ENCODE data around the gene TIGD3. TPM values are rescaled to one million over a fixed set of nuclear protein-coding genes. Genes with fewer than 3 reads are reported as not detected.
A peak's percentile ranks its signal among the peaks of the same experiment; 100 is the strongest.

Gene TIGD3
- polyA plus RNA-seq, 3 donors from 2014 or later: 0.90 to 1.2 (median 0.90) TPM

DNA sequence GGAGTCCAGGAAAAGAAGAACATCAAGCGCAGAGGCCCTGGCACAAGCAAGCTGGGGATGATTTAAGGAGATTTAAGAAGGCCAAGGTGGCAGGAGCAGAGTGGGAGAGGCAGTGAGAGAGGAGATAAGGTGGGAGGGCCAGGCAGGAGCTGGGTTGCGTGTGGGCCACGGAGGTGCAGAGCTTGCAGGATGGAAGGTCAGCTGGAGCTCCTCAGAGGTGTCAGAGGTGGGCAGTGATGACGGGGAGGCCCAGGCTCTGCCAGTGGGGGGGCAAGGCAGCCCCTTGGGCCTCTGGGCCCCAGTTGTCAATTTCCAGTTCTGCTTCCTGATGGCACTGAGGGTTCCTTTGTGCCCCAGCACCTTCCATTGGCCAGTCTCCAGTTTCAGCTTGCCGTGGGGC, 38.3 kb downstream of the TIGD3 start:
- H3K4me1 Mint-ChIP-seq: peaks cover 33 to 35% of the 10 kb centered on the region in 2 donors
- H3K4me3 Mint-ChIP-seq: no peak overlapping the region
- no peaks in the 10 kb centered on the region for H3K9me3 Mint-ChIP-seq
- H3K36me3 Mint-ChIP-seq: peaks cover 5 to 11% (median 5%) of the 10 kb centered on the region in 3 donors
- peak overlapping the region in 2 of 6 donors; percentile 26 to 30 for H3K27ac Mint-ChIP-seq
- H3K27me3 Mint-ChIP-seq (ENCODE audit: low read depth in 3 of 3): no peaks in the 10 kb centered on the region
- no peak for DNase-seq

DNA sequence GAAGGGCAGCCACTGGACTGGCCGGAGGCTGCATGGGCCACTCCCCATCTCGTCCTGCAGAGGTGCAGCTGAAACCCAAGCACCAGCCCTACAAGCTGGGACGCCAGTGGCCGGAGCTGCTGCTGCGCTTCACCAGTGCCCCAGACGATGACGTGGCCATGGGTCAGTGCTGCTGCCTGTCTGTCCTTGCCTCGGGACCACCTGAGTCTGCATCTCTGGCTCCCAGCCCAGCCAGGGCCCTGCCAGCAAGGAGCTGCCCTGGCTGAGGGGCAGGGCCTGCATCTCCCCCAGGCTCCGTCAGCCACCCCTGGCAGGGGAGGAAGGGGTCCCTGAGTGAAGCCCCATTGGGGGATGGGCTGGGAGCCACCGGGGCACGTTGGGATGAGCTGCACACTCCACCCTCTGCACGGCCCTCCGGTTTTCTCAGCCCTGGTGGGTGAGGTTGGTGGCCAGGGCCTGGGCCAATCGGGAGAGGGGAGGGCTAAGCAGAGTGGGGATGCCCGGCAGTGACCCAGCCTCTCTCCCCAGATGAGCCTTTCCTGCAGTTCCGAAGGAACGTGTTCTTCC, 39.0 kb downstream of the TIGD3 start:
- Mint-ChIP-seq H3K4me3 (no peak overlapping the region), H3K36me3 (peaks cover 5 to 15% (median 5%) of the 10 kb centered on the region in 3 donors), H3K27ac (no peak overlapping the region), H3K4me1 (peaks cover 28% of the 10 kb centered on the region in 2 donors), H3K27me3 (ENCODE audit: low read depth in 3 of 3) (no peaks in the 10 kb centered on the region), H3K9me3 (no peaks in the 10 kb centered on the region)
- DNase-seq: no peak

DNA sequence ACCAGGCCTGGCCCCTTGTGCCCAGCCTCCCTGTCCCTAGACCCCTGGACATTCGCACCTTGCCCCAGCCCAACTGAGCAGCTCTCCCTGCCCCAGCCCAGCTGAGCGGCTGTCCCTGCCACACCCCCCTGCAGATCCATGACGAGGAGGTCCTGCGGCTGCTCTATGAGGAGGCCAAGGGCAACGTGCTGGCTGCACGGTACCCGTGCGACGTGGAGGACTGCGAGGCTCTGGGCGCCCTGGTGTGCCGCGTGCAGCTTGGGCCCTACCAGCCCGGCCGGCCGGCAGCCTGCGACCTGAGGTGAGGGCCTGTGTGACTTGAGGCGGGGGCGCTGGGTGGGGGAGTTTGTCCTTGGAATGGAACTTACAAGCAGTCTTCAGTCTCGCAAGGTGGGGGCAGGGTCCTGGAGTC, 39.6 kb downstream of the TIGD3 start:
- Mint-ChIP-seq H3K27me3 (ENCODE audit: low read depth in 3 of 3) (no peaks in the 10 kb centered on the region), H3K27ac (no peak overlapping the region), H3K4me3 (no peak overlapping the region), H3K9me3 (no peaks in the 10 kb centered on the region), H3K36me3 (peaks cover 5 to 16% (median 5%) of the 10 kb centered on the region in 3 donors), H3K4me1 (peaks cover 23% of the 10 kb centered on the region in 2 donors)
- DNase-seq: no peak

DNA sequence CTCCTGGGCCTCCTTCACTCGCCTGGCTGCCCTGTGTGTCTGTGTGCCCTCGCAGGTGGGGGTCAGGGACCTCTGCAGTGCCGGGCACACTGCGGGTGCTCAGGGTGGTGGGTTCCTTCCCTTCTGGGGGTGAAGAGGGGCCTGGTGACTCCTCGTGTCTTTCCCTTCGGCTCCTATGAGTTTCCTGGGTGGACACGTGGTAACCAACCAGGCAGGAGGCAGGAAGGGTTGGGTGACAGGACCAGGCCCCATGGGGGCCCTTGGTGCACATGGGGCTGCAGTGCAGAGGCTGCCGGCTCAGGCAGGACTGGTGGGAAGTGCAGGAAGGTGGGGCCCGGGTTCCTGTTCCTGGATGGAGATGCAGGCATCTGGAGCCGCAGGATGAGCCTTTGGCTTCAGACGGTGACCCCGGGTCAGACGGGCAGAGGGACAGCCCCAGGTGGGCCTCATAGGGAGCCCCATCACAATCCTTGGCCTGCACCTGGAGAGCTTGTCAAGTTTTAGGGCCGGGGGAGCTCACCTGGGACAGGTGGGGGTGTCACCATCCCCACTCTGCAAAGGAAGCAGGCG, 41.5 kb downstream of the TIGD3 start:
- Mint-ChIP-seq H3K27ac (no peak overlapping the region), H3K4me3 (no peak overlapping the region), H3K9me3 (no peaks in the 10 kb centered on the region), H3K27me3 (ENCODE audit: low read depth in 3 of 3) (no peaks in the 10 kb centered on the region), H3K36me3 (peaks cover 5 to 16% (median 5%) of the 10 kb centered on the region in 3 donors), H3K4me1 (peaks cover 11 to 12% of the 10 kb centered on the region in 2 donors)
- DNase-seq: no peak

DNA sequence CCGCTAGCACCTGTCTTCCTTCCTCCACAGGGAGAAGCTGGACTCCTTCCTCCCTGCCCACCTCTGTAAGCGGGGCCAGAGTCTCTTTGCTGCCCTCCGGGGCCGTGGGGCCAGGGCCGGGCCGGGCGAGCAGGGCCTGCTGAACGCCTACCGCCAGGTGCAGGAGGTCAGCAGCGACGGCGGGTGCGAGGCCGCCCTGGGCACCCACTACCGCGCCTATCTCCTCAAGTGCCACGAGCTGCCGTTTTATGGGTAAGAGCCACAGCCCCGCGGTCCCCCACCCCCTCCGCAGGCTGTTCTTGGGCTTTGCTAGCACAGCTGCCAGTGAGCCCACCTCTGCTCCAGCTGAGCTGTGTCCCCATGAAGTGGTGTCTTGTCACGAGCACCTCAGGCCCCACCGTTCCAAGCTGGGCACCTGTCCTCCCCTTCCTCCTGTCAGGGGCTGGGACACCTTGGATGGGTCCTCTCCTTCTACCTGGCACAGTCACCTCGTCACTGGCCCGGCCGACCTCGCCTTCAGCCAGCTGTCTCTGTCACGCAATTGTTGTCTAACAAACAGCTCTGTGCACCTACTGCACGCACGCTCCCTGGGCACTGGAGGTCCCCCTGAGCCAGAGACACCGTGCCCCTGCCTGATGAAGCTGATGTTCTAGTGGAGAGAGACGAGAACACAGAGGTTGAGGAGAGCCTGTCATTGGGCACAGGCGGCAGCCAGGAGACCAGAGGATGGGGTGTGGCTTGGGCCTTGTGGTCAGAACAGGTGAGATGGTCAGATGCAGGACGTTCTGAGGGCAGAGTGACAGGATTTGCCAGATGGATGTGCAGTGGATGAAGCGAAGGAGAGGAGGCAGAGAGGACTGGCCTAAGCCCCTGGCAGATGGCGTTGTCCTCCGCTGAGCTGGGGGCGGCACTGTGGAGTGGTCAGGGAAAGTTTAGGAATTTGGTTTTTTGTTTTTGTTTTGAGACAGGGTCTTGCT, 42.5 kb downstream of the TIGD3 start:
- Mint-ChIP-seq H3K9me3 (no peaks in the 10 kb centered on the region), H3K36me3 (peaks cover 5 to 16% (median 5%) of the 10 kb centered on the region in 3 donors), H3K4me3 (no peak overlapping the region), H3K27me3 (ENCODE audit: low read depth in 3 of 3) (no peaks in the 10 kb centered on the region), H3K4me1 (peaks cover 9 to 11% of the 10 kb centered on the region in 2 donors), H3K27ac (no peak overlapping the region)
- DNase-seq: no peak

DNA sequence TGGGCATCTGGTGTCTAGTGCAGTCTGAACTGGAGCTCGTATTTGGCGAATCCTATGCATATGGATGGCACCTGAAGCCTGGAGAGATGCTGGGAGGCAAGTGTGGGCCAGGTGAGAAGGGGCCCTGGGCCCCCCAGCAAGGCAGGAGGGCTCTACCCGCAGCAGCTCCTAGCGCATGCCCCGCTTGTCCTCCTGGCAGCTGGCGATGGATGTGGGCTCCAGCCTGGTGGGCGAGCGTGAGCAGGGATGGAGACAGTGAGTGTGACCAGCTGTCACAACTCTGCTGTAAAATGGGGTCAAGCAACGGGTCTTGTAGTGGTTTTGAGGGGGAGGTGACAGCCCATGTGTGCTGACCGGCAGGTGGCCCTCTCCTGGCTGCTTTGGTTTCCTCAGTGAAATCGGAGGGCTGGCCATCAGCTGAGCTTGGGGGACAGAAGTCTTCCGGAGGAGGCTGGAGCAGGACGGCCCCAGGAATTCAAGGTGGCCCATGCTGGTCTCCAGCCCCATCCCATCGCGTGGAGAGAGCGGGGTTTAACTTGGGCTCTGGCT, 43.9 kb downstream of the TIGD3 start:
- peaks cover 9 to 15% (median 10%) of the 10 kb centered on the region in 3 donors for H3K36me3 Mint-ChIP-seq
- DNase-seq: no peak
- H3K9me3 Mint-ChIP-seq: no peaks in the 10 kb centered on the region
- H3K27me3 Mint-ChIP-seq (ENCODE audit: low read depth in 3 of 3): no peaks in the 10 kb centered on the region
- H3K27ac Mint-ChIP-seq: no peak overlapping the region
- peaks cover 2 to 4% of the 10 kb centered on the region in 2 donors for H3K4me1 Mint-ChIP-seq
- H3K4me3 Mint-ChIP-seq: no peak overlapping the region

DNA sequence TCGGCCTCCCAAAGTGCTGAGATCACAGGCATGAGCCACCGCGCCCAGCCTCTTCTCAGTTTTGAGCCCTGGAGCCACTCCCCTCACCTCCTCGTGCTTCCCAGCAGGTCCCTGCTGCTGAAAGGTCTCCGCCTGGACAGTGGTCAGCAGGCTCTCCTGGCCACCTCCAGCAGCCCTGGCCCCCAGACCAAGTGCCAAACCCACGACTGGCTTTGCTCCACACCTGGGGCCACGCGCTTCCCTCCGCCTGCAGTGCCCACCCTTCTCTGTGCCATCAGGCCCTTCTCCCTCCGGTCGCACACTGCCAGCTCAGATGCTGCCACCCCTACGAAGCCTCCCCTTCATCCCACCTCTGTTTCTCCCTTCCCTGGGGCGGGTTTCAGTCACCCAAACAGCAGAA, 44.7 kb downstream of the TIGD3 start:
- Mint-ChIP-seq H3K4me1 (peaks cover 2 to 4% of the 10 kb centered on the region in 2 donors), H3K36me3 (peaks cover 9 to 15% (median 10%) of the 10 kb centered on the region in 3 donors), H3K27me3 (ENCODE audit: low read depth in 3 of 3) (no peaks in the 10 kb centered on the region), H3K27ac (peak overlapping the region in 1 of 6 donors; percentile 58), H3K9me3 (no peaks in the 10 kb centered on the region), H3K4me3 (no peak overlapping the region)
- DNase-seq: no peak

DNA sequence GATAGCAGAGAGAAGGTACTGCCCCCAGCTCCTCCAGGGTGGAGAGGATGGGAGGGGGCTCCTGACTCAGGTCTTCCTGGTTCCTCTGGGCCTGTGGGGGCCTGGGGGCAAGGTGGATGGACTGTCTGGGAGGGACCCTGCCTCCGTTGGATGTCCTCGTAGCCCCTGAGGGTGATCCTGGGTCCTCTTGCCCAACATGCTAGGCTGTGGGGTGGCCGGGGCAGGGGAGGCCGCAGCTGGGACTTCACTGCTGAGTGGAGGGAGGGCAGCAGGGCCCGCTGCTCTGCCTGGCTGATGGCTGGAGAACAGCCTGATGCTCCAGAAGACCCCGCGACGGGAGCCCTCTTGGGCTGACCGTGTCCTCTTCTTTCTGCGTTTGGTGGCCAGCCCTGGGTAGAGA, 45.3 kb downstream of the TIGD3 start:
- Mint-ChIP-seq H3K36me3 (peaks cover 9 to 15% (median 10%) of the 10 kb centered on the region in 3 donors), H3K27ac (no peak overlapping the region), H3K4me1 (peaks cover 2 to 4% of the 10 kb centered on the region in 2 donors), H3K27me3 (ENCODE audit: low read depth in 3 of 3) (no peaks in the 10 kb centered on the region), H3K9me3 (no peaks in the 10 kb centered on the region), H3K4me3 (no peak overlapping the region)
- DNase-seq: no peak

DNA sequence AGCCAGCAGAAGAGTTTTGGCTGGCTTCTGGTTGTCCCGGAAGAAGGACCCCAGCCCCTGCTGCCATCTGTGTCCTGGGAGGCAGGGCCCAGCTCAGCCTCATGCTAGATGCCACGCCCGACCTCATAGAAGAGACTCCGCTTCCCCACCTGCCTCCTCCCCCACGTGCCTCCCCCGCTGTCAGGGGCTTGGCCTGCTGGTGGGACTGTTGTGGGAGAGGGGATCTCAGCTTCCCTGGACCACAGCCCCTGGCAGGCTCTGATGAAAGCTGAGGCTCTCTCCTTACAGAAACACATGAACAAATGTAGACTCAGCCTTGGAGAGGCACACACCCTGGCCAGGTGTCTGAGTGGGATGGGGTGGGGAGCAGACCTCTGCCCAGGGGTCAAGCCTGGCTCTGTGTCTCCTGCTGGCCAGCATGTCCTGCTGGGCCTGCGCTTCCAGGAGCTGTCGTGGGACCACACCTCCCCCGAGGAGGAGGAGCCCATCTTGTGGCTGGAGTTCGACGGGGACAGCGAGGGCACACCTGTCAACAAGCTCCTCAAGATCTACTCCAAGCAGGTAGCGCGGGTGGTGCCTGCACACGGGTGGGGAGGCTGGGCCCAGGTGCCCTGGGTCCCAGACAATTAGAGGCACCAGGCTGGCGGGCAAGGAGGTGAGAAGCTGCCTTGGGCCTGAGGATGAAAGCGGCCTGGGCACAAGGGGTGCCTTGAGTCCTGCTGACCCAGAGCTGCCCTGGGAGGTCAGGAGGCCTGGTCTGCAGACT, 45.9 kb downstream of the TIGD3 start:
- no peak for DNase-seq
- Mint-ChIP-seq H3K4me1 (peaks cover 2 to 4% of the 10 kb centered on the region in 2 donors), H3K27ac (no peak overlapping the region), H3K36me3 (peaks cover 9 to 15% (median 10%) of the 10 kb centered on the region in 3 donors), H3K9me3 (no peaks in the 10 kb centered on the region), H3K4me3 (no peak overlapping the region), H3K27me3 (ENCODE audit: low read depth in 3 of 3) (no peaks in the 10 kb centered on the region)

DNA sequence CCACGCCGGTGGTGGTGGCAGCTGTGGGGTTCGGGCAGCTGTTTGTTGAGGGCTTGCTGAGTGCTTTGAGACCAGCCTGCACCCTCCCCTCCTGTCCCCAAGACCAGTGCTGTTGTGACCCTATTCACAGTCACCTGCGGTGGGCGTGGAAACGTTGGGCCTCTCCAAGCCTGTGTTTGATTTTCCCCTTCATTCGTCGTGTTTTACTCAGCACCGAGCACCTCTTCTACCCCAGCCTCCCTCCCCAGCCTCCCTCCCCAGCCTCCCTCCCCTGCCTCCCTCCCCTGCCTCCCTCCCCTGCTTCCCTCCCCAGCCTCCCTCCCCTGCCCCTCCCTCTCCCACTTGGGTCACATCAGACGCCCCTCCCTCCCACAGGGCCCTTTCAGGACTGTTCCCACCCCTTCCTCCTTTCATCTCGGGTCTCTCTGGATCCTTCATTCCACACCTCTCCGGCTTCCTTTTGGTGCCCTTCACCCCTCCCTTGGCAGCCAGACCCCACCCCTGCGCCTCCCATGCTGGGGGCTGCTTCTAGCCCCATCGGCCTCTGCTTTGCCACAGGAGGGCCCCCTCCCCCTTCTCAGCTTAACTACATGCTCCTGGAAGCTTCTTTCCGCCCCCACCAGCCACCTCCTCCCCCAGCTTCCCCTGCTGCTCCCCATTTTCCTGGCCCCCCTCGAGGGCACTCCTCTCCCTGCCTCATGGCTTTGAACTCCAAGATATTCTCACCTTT, 46.7 kb downstream of the TIGD3 start:
- H3K4me3 Mint-ChIP-seq: no peak overlapping the region
- peaks cover 2 to 4% of the 10 kb centered on the region in 2 donors for H3K4me1 Mint-ChIP-seq
- no peaks in the 10 kb centered on the region for H3K9me3 Mint-ChIP-seq
- no peak for DNase-seq
- peaks cover 9 to 15% (median 10%) of the 10 kb centered on the region in 3 donors for H3K36me3 Mint-ChIP-seq
- H3K27ac Mint-ChIP-seq: peak overlapping the region in 1 of 6 donors; percentile 43
- no peaks in the 10 kb centered on the region for H3K27me3 Mint-ChIP-seq (ENCODE audit: low read depth in 3 of 3)

DNA sequence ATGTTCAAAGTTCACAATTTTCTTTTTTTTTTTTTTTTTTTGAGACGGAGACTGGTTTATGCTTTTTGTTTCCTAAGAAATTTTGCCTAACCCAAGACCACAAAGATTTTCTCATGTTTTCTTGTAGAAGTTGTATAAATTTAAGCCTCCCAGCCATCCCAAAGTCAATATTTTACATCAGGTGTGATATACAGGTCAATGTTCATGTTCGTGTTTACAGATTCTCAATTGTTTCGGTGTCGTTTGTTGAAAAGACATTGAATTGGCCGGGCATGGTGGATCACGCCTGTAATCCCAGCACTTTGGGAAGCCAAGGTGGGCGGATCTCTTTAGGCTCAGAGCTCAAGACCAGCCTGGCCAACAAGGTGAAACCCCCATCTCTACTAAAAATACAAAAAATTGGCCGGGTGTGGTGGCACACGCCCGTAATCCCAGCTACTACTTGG, 47.3 kb downstream of the TIGD3 start:
- Mint-ChIP-seq H3K27ac (peak overlapping the region in 2 of 6 donors; percentile 39 to 43), H3K9me3 (no peaks in the 10 kb centered on the region), H3K27me3 (ENCODE audit: low read depth in 3 of 3) (no peaks in the 10 kb centered on the region), H3K4me3 (no peak overlapping the region), H3K4me1 (peaks cover 2 to 4% of the 10 kb centered on the region in 2 donors), H3K36me3 (peaks cover 9 to 15% (median 10%) of the 10 kb centered on the region in 3 donors)
- DNase-seq: no peak

DNA sequence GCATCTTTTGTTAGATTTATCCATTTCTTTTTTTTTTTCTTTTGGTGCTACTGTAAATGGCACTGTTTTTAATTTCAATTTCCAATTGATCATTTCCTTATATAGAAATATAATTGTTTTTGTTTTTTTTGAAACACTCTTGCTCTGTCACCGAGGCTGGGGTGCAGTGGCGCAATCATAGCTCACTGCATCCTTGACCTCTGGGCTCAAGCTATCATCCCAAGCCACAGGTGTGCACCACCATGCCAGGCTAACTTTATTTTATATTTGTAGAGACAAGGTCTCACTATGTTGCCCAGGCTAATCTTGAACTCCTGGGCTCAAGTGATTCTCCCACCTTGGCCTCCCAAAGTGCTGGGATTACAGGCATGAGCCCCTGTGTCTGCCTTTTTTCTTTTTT, 48.2 kb downstream of the TIGD3 start:
- peaks cover 4 to 10% (median 5%) of the 10 kb centered on the region in 3 donors for H3K36me3 Mint-ChIP-seq
- no peak overlapping the region for H3K4me3 Mint-ChIP-seq
- peak overlapping the region in 1 of 6 donors; percentile 69 for H3K27ac Mint-ChIP-seq
- peaks cover 0 to 2% of the 10 kb centered on the region in 2 donors for H3K4me1 Mint-ChIP-seq
- no peaks in the 10 kb centered on the region for H3K27me3 Mint-ChIP-seq (ENCODE audit: low read depth in 3 of 3)
- H3K9me3 Mint-ChIP-seq: no peaks in the 10 kb centered on the region
- no peak for DNase-seq

All from immature natural killer cell (primary cell).